OCI-LY3 (cell line): ENCODE data around the gene FABP6.

ENCODE experiments used
- H2AFZ ChIP-seq: fragments of 200-600, 300-600 bp; shearing (Covaris generic); 2 replicates; pipeline ENCODE4 v1.6.0; 2014; ENCODE audit warnings: antibody characterized with exemption, low read depth, low read length
- H3K27ac ChIP-seq: fragments of 200-600, 300-600 bp; sonication (generic); 2 replicates; pipeline ENCODE4 v1.5.1; 2014; ENCODE audit warnings: mild to moderate bottlenecking, low read length, moderate library complexity, mixed read lengths
- H3K27me3 ChIP-seq: fragments of 200-600, 300-600 bp; sonication (generic); 2 replicates; pipeline ENCODE4 v1.6.1; 2014; ENCODE audit warnings: low read depth, low read length, mixed read lengths
- H3K36me3 ChIP-seq: fragments of 200-600, 300-600 bp; sonication (generic); replicated peaks from 2 replicates; pipeline ENCODE3; 2014; ENCODE audit warnings: low read depth, low read length, mixed read lengths
- H3K4me1 ChIP-seq: fragments of 300-600, 200-600 bp; sonication (generic); 2 replicates; pipeline ENCODE4 v1.6.1; 2014; ENCODE audit warnings: low read length, mixed read lengths
- H3K4me2 ChIP-seq: fragments of 200-600, 300-600 bp; sonication (generic); 2 replicates; pipeline ENCODE4 v1.6.1; 2014; ENCODE audit warnings: low read length, mixed read lengths
- H3K4me3 ChIP-seq: fragments of 300-600, 200-600 bp; sonication (generic); 2 replicates; pipeline ENCODE4 v1.5.1; 2014; ENCODE audit warnings: antibody characterized with exemption, mild to moderate bottlenecking, low read length, moderate library complexity
- H3K79me2 ChIP-seq: fragments of 300-600, 200-600 bp; shearing (Covaris generic); 2 replicates; pipeline ENCODE4 v1.6.1; 2014; ENCODE audit warnings: mild to moderate bottlenecking, low read length, mixed read lengths
- H3K9ac ChIP-seq: fragments of 300-600, 200-600 bp; shearing (Covaris generic); 2 replicates; pipeline ENCODE4 v1.6.0; 2014; ENCODE audit warnings: mild to moderate bottlenecking, low read length, moderate library complexity
- H3K9me3 ChIP-seq: fragments of 200-600, 300-600 bp; shearing (Covaris generic); 2 replicates; pipeline ENCODE4 v1.6.1; 2014; ENCODE audit warnings: low read length, mixed read lengths; ENCODE audit not compliant: insufficient read depth
- H4K20me1 ChIP-seq: fragments of 200-600, 300-600 bp; sonication (generic); 2 replicates; pipeline ENCODE4 v1.6.1; 2016; ENCODE audit warnings: low read length, mixed read lengths; ENCODE audit not compliant: insufficient read depth
- EZH2phosphoT487 ChIP-seq: fragments of 200-600 bp; shearing (Covaris generic); IDR thresholded peaks from 2 replicates; pipeline ENCODE4 v1.6.1; 2018; ENCODE audit warnings: antibody characterized with exemption, mixed run types, low read depth
- TF ChIP-seq, protein P1 (sequence below): fragments of 200-600, 300-600 bp; sonication (generic); IDR thresholded peaks from 2 replicates; pipeline ENCODE4 v1.5.1; 2014; ENCODE audit warnings: antibody characterized with exemption, low read length, low read depth

The FABP6 gene

DNA sequence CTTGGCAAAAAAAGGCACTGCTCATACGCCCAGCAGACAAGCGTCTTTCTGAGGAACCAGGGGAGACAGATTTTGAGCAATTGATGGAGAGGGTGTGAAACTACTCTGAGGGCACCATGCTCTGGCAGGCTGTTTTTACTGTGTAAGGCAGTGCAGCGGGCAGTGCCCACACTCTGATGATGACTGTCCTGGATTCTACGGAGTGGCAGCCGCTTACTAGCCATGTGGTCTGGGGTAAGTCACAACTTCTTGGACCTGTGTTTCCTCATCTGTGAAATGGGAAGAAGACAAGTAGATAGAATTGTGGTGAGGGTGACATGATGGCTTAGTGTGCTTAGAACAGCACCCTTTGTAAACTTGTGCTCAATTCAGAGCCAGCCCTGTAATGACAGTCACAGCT is 38.8 kb downstream of the FABP6 start:
- Histone ChIP-seq H3K36me3 (no peaks in the 10 kb centered on the region), H3K9ac (no peak overlapping the region), H3K4me3 (no peak overlapping the region), H3K4me1 (0 out of 2 replicates have a peak, but pooled peaks cover 2% of the 10 kb centered on the region), H3K27ac (no peak overlapping the region), H2AFZ (no peak overlapping the region), H4K20me1 (no peaks in the 10 kb centered on the region), H3K79me2 (no peaks in the 10 kb centered on the region), H3K9me3 (no peaks in the 10 kb centered on the region), H3K27me3 (no peaks in the 10 kb centered on the region), H3K4me2 (no peak overlapping the region)
- TF ChIP-seq, protein P1, sequence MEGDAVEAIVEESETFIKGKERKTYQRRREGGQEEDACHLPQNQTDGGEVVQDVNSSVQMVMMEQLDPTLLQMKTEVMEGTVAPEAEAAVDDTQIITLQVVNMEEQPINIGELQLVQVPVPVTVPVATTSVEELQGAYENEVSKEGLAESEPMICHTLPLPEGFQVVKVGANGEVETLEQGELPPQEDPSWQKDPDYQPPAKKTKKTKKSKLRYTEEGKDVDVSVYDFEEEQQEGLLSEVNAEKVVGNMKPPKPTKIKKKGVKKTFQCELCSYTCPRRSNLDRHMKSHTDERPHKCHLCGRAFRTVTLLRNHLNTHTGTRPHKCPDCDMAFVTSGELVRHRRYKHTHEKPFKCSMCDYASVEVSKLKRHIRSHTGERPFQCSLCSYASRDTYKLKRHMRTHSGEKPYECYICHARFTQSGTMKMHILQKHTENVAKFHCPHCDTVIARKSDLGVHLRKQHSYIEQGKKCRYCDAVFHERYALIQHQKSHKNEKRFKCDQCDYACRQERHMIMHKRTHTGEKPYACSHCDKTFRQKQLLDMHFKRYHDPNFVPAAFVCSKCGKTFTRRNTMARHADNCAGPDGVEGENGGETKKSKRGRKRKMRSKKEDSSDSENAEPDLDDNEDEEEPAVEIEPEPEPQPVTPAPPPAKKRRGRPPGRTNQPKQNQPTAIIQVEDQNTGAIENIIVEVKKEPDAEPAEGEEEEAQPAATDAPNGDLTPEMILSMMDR, result no peak
- no peak for TF ChIP-seq EZH2phosphoT487

DNA sequence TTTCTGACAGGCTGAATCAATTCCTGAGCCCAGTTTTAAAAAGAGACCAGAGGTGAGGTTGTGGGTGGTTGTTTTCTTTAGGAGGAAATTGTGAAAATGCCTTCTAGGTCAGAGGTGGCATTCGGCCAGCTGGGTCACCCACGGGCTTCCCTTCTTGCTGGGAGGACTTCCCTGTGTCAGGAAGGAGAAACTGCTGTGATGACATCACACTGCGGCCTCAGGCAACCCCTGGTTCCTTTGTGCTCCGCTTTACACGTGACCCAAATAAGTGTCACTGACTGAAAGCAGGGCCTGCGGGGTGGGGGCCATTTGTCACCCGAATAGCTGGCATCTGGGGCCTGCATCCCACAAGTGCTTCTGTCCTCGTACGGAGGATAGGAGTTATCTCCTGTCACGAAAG is 39.7 kb downstream of the FABP6 start:
- no peak overlapping the region for H3K27ac ChIP-seq
- H3K4me2 ChIP-seq, result no peak overlapping the region
- no peaks in the 10 kb centered on the region for H3K4me1 ChIP-seq
- TF ChIP-seq EZH2phosphoT487, result no peak
- TF ChIP-seq, protein P1, result no peak
- no peaks in the 10 kb centered on the region for H3K79me2 ChIP-seq
- H3K27me3 ChIP-seq, result no peaks in the 10 kb centered on the region
- H3K4me3 ChIP-seq, result no peak overlapping the region
- no peaks in the 10 kb centered on the region for H3K36me3 ChIP-seq
- H2AFZ ChIP-seq, result no peak overlapping the region
- H3K9me3 ChIP-seq, result no peaks in the 10 kb centered on the region
- H3K9ac ChIP-seq, result no peak overlapping the region
- no peaks in the 10 kb centered on the region for H4K20me1 ChIP-seq

DNA sequence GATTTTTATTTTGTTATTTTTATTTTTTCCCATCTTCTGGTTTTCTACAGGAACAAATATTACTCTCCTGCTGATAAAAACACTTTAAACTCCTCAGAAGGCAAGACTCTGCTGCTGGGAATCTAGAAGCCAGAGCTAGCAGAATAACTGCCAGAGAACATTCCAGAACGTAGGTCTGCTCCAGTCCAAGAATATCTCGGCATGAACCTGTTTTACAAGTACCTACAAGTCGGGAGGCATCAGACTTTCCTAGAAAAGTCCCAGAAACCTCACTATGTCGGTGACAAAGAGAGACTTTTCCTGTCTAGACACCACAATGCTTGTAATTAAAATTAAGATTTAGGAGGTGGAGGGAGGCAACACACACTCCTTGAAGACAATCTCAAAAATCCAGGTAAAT is 41.4 kb downstream of the FABP6 start:
- no peak for TF ChIP-seq EZH2phosphoT487
- TF ChIP-seq, protein P1, result no peak
- Histone ChIP-seq H3K9me3 (no peaks in the 10 kb centered on the region), H4K20me1 (no peaks in the 10 kb centered on the region), H3K27me3 (no peaks in the 10 kb centered on the region), H3K9ac (no peak overlapping the region), H2AFZ (no peak overlapping the region), H3K4me1 (peaks cover 3% of the 10 kb centered on the region; the same call in 1 of the 2 replicates), H3K36me3 (no peaks in the 10 kb centered on the region), H3K79me2 (no peaks in the 10 kb centered on the region), H3K27ac (no peak overlapping the region), H3K4me3 (no peak overlapping the region), H3K4me2 (no peak overlapping the region)

DNA sequence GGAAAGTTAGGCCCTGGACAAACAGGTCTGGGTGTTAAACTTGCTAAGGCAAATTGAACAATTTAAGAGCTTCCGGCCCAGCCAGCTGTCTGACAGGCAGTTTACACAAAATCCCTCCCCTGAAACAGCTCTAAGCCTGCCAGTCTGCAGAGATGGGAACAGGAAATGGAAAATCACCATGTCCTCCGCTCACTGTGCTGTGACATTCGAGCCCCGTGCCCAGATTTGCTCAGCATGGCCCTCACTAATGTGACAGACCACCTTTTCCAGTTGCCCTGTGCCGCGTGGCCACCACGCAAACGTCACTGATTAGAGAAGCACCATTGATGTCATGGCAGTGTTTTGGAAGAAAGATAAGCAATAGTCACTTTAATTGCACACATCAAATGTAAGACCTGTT is 42.1 kb downstream of the FABP6 start:
- TF ChIP-seq, protein P1, result no peak
- TF ChIP-seq EZH2phosphoT487, result no peak
- H3K9me3 ChIP-seq, result no peaks in the 10 kb centered on the region
- no peaks in the 10 kb centered on the region for H4K20me1 ChIP-seq
- no peak overlapping the region for H3K27ac ChIP-seq
- H3K9ac ChIP-seq, result no peak overlapping the region
- H3K4me1 ChIP-seq, result peaks cover 3% of the 10 kb centered on the region; the same call in 1 of the 2 replicates
- H3K36me3 ChIP-seq, result no peaks in the 10 kb centered on the region
- H3K4me2 ChIP-seq, result no peak overlapping the region
- H3K79me2 ChIP-seq, result no peaks in the 10 kb centered on the region
- H3K27me3 ChIP-seq, result no peaks in the 10 kb centered on the region
- no peak overlapping the region for H3K4me3 ChIP-seq
- H2AFZ ChIP-seq, result no peak overlapping the region
